Stimulated activated CD4-positive, alpha-beta T cell treated with anti-CD3 and anti-CD28 coated beads, Interleukin-15, amount 100 ng/mL, for 24 hours (primary cell): ENCODE data around the gene CARS1.
A peak's percentile ranks its signal among the peaks of the same experiment; 100 is the strongest.

ENCODE experiments used
- DNase-seq: peaks from one replicate; pipeline ENCODE4 v3.0.0-alpha.2; 2020

CARS1 gene

DNA sequence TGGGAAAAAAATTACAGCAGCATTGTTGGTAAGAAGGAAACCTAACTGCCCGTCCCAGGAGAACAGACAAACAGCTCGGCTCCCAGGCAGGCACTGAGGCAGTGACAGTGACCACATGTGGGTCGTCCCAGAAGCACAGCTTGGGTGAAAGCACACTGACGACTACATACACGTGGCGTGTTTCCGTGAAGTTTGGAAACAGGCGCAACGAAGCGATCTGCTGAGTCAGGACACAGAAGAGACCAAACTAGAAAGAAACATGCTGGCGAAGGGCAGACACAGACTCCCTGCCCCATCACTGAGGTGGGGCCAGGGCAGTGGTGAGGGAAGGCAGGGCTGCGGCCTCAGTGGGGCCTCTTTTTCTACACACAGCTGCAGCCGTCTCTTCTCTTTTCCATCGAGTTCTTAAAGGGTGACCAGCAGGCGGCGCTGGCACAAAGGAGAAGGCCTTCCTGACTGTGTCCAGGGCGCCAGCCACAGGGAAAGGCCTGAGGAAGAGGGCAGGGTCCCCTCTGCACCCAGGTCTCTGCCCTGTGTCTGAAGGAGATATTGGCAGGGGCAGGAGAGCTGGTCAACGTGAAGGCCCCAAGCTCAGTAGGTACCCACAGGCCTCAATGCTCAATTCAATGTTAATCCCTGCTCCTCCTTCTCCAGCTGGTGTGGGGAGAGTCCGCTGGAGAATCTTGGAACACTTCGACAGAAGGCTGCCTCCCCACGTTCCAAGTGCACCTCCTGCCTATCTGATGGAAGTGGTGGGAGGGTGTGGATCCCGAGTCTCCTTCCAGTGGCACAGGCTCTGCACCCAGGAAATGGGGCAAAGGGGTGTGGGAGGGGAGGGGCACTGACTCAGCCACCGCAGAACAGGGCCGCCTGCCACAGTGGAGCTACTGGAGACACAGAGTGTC is 19.9 kb downstream of the CARS1 start:
- peak; percentile 60 for DNase-seq

DNA sequence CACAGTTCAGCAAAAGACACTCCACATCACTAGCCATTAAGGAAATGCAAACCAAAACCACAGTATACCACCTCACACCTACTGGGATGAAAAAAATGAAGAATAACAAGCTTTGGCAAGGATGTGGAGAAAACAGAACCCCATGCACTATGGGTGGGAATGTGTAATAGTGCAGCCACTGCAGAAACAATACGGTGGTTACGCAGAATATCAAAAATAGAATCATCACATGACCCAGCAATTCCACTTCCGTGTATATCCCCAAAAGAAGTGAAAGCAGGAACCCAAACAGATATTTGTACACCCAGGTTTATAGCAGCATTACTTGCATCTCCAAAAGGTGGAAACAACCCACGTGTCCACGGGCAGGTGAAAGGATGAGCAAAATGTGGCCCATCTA is 20.8 kb downstream of the CARS1 start:
- no peak for DNase-seq

DNA sequence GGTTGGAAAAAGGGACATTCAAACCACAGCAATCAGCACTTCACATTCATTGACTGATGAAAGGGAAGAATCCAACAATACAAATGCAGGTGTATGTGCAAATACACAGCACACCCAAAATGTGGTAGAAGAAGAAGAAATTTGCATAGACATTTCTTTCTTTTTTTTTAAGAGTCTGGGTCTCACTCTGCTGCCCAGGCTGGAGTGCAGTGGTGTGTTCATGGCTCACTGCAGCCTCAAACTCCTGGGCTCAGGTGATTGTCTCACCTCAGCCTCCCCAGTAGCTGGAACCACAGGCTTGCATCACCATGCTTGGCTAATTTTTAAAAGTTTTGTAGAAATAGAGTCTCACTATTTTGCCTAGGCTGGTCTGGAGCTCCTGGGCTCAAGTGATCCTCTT is 21.9 kb downstream of the CARS1 start:
- no peak for DNase-seq

DNA sequence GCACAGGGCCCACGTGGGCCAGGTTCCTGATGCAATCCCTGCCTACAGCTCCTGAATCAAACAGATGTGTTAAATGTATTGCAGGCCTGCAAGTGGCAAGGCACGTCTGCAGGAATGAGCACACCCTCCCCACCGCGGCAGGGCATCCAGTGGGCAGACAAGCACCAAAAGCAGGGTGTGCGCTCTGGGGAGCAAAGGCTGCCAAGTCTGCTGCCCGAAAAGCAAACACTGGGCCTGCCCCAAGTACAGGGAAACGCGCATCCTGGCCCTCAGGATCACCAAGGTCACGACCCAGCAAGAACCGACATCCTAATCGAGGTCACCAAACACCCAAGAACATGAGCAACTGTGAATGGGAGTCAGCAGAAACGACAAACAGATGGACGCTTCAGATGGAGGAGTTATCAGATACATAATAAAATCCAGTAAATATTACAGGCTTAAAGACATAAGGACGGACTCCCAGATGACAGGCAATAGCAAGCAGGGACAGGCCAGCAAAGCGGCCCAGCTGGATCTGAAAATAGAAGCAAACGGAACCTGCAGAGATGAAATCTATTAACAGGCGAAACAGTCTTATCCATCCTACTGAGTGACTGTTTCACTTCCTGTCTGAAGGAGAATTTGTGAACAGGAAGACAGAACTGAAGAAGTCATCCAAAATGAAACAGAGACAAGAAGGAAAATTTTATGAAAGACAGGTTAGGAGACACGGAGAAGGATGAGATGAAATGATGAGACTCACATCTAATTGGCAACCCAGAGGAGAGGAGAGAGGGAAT is 26.7 kb downstream of the CARS1 start:
- DNase-seq, result no peak

DNA sequence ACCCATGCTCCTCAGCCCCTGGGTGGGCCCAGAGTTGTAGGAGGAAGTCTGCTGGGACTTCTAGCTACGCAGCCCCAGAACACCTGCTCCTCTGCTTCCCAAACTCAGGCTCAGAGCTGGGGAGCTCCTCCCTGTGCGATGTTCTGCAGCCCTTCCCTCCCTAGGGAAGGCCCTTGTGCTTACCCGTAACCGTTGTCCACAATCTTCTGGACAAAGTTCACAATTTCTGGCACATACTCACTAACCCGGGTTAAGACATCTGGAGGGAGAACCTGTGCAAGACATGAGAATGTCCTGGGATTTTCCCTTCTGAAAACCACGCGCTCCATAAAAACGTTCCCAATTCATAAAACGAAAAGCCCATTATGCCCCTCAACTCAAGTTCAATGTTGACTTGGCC is 28.4 kb downstream of the CARS1 start:
- no peak for DNase-seq

DNA sequence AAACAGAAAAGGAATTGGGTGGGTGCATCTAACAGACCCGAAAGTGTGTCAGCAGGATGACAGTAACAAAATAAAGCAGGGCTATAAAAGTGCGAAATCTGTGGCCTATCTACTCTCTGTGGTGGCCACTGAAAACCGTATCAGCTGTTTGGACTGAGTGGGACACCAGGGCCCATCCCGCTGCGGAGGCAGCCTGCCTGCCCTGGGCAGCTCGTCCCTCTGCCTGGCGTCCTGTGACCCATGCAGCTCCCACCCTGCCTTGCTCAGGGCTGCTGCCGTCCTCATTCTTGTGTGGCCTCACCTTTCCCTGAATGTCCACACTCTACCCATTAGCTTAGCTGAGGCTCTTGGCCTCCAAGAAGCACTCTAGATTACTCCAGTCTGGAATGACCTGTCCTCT is 30.4 kb downstream of the CARS1 start:
- no peak for DNase-seq

DNA sequence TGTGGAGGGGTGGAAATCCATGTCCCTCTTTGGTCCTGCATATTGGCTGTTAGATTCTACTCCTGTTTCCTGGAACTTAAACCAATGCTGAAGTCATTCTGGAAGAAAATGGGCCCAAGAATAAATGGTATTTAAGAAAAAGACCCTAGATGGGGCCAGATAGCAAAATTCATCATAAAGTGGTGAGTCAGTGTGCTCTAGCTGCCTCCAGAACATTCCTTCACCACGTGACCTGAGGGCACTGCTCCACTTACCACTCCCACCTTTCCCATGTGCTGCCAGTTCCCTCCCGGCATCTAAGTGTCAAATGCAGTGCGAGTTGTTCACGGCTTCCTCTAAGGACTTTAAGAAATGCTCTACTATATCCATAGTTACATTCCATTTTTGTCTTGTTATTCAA is 34.2 kb downstream of the CARS1 start:
- DNase-seq, result no peak

DNA sequence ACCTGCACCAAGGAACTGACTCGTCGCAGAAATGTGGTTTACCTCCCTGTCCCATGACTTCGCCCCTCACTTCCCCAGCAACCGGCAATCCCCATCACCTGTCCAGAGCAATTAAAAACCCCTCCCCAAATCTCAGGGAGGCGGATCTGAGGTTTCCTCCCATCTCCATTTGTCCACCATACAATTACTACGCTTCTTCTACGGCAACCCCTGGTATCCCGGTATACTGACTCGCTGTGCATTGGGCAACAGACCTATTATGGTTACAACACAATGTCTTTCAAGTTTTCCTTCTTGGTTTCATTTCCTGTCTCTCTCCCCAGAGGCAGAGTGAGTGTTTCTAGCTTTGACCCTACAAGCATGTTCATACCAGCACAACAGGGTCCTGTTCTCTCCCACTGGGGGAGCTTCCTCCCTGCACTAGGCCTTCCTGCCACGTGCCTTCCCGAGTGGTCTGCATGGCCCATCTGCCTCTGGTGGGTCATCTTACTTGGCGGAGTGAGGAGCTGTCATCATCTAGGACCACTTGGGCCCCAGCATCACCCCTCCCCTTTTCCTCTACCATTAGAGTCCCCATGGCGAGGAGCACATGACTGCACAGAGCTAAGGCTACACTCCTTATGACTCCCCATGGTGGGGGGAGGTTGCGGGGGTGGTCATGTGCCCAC is 34.8 kb downstream of the CARS1 start:
- DNase-seq, result no peak

DNA sequence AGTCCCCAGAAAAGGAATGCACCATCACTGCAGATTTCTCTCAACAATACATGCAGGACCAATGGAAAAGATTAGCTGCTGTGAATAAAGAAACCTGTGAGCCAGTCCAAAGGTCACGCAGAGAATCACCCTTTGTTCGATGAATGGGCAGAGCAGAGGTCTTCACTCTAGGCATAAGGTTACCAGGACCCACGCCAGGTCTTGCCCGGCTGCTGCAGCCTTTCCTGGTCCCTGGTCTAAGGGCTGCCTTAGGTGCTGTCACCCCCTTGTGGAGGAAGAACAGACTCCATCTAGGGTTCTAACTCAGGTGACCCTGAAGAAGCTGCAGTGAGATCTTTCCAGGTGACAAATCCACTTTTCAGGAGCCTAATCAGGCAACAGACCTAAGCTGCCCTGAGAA is 36.1 kb downstream of the CARS1 start:
- DNase-seq, result no peak

DNA sequence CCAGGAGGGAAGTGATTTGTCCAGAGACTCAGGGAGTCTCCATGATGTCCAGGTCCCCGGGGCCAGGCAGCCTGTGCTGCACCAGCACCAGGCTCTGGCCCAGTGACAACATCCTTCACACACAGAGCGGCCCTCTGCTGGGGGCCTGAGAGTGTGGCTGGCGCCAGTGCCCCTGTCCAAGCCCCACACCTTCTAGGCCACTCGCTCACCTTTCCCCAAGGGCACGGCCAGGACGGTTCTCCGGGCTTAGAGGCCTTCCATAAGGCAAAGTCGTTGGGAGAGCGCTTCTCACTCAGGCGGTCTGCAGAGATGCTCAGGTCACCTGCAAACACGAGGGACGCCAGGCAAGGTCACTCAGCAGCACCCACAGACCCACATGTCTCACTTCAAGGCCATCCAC is 37.2 kb downstream of the CARS1 start:
- DNase-seq, result no peak

DNA sequence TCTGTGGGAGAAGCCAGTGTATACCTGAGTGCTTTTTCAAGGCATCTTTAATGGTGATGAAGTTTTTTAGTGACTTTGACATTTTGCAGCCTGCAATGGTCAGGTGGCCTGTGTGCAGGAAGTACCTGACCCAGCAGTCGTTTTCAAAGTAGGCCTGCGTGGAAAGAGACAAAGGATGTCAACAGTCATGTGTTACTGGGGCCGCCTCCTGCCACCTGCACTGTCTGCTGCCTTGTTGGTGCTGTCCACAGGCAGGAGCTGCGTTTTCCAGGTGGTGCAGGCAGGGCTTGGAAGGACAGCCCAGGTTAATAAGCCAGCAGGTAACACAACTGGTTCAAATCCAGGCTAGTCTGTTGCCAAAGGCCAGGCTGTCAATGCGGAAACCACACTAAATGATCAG is 38.6 kb downstream of the CARS1 start:
- DNase-seq, result no peak

DNA sequence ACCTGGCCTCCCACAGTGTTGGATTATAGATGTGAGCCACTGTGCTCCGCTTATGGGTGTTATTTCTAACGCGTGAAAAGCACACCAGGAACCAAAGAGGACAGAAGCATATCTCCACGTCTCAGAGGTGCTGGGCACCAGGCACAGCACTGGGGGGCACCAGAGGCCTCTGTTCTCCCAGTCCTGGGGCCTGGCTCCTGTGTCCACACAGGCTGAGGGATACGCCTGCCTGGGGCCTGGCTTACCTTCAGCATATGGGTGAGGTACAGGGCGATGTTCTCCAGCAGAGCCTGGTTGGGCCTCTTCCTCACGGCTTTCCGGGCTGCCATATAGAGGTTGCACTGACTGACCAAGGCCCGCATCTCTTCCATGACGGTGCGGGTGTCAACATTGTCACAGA is 40.4 kb downstream of the CARS1 start:
- DNase-seq, result no peak

DNA sequence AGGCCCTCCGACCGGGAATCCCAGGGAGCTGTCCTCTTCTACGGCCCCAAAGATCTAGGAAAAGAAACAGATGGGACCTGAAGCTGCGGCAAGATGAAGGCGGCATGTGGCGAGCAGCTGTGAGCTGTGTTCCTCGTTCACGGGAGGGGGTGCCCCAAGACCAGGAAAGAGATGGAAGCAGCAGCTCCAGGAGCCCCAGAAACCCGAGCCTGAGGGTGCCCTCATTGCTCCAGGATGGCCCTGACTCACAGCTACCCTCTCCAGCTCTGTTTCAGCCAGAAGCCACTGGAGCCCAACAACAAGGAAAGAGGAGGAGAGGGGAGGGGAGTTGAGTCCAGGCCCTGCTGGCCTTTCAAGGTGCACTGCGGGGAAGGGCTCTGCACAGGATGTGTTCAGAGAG is 41.4 kb downstream of the CARS1 start:
- DNase-seq, result no peak

DNA sequence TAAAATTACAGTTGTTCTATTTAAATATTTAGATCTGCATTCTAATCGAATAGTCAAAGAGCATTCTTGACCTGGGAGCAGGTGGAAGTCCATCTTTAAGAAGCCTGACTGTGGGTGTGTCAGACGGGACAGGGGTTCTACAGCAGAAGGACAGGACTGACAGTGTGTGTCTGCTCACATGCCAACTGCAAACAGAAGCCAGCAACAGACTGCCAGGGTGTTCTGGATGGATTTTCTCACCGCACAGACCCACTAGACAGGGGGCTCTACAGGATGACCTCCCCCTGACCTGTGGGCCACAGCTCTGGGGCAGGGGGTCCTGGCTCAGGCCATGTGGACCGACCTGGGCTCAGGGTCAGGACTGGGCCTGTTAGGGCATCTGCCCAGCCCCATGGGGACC is 42.3 kb downstream of the CARS1 start:
- DNase-seq, result no peak

DNA sequence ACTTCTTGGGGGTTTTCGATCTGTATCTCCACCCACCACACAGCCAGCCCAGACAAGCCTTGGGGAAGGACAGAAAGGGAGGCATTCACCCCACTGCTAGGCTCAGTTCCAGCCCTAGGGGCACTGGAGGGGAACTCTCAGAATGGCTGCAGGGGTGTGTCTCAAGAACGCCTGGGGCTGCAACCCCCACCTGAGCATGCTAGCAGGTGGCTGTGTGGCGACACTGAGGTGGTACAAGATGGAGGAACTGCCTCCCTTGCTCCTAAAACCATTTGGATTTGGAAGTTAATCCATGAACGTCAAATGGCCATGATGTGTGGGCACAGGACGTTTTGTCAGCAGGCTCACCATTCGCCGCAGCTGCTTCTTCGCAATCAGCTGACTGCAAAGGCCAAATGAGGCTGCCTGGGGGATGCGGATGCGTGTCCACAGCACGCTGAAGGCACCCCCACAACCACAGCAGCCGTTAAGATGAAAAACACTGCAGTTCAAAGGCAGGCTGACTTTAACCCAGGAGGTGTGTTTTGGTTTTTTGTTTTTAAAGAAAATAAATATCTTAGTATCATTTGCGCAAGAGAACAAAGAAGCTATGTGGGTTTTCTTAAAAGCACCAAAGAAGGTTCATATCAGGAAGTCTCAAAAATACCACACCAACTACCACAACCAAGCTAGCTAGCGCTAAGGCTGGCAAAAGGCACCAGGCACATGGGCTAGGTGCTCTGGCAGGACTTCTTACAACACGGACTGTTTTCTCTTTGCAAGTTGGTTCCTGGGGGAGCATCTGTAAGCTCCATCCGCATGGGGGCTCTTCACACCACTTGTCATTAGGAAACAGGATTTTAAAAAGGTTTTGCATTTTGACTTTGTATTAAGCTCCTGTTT is 42.9 kb downstream of the CARS1 start:
- peak; percentile 56 for DNase-seq

DNA sequence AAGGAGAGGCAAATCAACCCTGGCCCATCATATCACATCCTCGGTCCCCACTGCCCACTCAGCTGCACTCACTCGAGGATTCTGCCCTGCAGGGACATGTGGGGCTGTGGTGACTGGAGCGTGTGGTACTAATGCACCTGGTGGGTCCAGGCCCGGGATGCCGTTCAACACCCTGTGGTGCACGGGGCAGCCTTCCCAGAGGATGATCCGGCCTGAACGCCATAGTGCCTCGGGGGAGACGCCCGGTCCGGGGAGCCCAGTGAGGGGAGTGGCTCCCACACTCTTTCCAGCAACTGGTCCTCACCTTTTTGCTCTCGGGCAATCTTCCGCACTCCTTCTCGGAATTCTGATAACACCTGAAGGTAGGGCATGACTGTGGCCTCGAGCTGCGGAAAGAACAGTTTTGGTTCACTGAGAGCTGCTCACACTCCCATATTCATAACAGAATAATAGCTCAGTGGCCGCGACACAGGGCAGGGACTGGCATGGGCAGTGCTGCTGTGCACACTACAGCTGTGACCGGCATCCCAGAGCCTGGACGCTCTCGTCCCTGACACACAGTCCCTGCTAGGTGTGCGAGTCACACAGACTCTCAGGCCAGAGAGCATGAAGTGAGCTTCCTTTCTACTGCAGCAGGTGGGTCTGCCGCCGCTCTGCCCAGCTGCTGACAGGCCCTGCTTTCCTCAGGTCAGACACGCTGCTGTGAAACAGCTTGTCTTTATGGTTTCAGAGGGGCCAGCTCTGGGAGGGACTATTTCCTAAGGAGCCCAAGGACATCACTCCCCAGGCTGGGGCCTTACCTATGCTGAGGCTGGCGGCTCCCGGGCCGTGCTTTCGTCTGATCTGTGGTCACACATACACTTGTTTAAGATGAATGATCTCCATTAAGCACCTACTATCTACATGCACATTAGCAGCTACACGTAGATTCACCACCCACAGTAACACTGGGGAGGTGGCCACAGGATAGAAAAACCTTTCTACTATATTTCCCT is 45.0 kb downstream of the CARS1 start:
- no peak for DNase-seq

DNA sequence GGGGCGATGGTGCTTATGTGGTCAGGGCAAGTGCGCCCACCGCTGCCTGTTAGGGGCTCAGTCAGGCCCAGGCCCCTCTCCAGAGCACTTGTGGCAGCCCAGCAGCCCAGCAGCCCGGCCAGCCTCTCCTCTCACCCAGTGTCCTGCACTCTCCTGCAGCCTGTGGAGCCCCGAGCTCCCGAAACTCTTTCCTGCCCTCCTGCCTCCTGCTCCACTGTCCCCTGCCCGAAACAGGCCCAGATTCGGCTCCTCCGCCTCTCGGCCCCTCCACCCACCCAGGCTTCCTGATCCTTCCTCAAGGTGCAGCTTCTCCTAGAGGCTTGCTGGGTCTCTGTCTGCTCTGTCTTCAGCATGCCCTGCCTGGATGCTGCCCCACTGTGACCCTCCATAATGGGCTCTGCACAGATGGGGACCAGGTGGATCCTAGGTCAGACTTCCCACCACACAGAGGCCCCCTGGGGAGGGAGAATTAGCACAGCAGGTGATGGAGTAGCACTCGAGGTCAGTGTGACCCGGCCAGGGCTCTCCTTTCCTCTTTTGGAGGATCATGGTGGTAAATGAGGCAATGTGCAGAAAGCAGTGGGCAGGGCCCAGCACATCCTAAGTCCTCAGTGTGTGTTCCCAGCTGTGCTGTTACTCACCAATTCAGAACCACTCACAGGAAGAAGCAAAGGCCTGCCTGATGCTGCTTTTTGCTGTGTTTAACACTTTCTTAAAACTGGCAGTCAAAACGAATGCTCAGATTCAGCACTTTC is 46.5 kb downstream of the CARS1 start:
- no peak for DNase-seq

DNA sequence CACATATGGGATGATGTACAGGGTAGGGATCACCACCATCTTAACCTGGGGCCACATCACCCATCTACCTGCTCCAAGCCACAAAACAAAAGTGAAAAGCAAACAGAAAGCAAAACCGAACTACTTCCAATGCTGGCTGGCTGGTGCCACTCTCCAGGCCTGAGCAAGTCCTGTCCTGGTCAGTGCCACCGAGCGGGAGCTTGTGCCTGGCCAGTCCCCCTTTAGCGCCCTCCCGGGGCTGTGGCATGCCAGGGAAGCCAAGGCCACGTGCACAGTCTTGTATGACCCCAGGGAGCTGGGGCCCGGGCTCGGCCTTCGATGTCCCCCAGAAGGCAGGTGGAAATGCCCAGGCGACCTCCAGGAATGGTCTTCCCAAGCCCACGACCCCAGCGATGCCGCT is 47.2 kb downstream of the CARS1 start:
- no peak for DNase-seq

DNA sequence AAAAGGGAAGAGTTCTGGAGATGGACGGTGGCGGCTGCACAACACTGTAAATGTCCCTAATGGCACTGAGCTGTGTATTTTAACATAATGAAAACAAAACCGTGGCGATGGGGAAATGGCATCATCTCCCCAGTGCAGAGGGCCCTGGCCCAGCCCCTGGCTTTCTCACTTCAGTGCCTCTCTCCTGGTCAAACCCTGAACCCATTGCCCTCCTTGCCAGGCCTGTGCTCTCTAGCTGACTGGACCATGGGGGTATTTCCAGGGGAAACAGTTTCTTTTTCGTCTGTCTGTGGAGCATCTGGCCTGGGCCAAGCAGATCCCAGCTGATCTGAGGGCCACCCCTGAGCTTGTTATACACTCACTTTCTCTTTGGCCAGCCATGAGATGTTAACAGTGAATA is 47.7 kb downstream of the CARS1 start:
- no peak for DNase-seq

DNA sequence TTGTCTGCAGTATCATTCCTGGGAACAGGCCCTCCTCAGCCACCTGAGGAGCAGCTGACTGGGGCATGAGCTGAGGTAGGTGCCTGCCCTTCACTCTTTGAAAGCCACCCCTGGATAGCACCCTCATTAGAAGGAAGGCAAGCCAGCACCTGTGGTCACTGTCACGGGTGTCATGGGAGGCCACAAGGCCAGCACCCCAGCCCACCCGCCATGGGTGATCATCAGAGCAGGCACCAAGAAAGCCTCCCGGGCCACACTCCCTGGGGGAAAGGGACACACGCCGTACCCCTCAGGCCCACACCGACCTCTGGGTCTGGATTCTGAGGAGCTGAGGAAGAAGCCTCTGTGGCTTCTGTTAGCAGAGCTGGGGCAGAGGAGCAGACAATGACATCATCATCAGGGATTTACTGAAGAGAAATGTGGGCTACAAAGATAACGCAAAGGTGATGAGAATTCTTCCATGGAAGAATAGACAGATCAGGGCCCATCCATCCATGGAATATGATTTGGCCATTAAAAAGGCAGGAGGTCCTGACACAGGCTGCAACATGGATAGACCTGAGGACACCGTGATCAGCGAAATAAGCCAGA is 48.4 kb downstream of the CARS1 start:
- no peak for DNase-seq
